AG04449 (cell line): Measurements from ENCODE around the gene CLCNKB.
"Not testable (repeated sequence)": the region's sequence is repeated elsewhere in the genome, so short reads cannot be mapped to it uniquely, and the experiment has no call there.

Source experiments
- CTCF ChIA-PET: fragments of 350-600 bp; formaldehyde crosslinking; extraction: SDS; loops from one replicate; lab custom pipeline; 2021; ENCODE audit warnings: antibody characterized with exemption; lab: Yijun Ruan, JAX
- POLR2A ChIA-PET: fragments of 400-600, 350-600 bp; formaldehyde crosslinking; extraction: SDS; loops from one replicate; lab custom pipeline; 2020; ENCODE audit warnings: antibody characterized with exemption, inconsistent platforms; lab: Yijun Ruan, JAX
- DNase-seq: peaks from one replicate; pipeline ENCODE4 v3.0.0-alpha.2; 2010; ENCODE audit warnings: low read depth, low spot score
- H3K4me3 ChIP-seq: 2 replicates; pipeline ENCODE4 v1.5.1; 2011; ENCODE audit warnings: low read depth, mild to moderate bottlenecking, control low read depth, low read length
- TF ChIP-seq, protein P1 (sequence below): IDR thresholded peaks from one replicate; pipeline ENCODE4 v1.5.1; 2011; ENCODE audit warnings: mild to moderate bottlenecking, moderate library complexity, low read length, control low read depth, inconsistent platforms; ENCODE audit not compliant: insufficient read depth; ENCODE audit errors: missing control alignments

Gene CLCNKB

DNA sequence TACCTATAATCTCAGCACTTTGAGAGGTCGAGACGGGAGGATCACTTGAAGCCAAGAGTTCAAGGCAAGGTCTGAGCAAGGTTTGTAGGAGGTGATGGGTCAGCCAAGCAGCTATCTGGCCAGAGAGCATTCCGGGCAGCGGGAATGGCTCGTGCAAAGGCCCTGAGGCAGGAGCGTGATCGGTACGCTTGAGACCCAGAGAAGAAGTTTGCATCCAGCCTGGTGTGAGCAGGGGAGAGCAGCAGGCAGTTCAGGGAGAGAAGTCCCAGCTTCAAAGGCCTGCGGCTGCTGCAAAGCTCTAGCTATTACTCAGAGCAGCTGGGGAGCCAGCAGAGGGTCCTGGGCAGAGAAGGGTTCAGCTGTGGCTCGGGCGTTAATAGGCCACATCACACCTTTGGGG lies 44.7 kb upstream of the CLCNKB start:
- ChIA-PET CTCF (interaction anchor here (2.1 to 10.4 kb wide), 3 partner anchors 9 to 207 kb away, joined by 5 to 93 read pairs (median 22); partner anchors contain the start of gene SRARP), POLR2A (no interaction called here)
- H3K4me3 ChIP-seq, result no peak overlapping the region
- DNase-seq, result no peak
- TF ChIP-seq, protein P1, sequence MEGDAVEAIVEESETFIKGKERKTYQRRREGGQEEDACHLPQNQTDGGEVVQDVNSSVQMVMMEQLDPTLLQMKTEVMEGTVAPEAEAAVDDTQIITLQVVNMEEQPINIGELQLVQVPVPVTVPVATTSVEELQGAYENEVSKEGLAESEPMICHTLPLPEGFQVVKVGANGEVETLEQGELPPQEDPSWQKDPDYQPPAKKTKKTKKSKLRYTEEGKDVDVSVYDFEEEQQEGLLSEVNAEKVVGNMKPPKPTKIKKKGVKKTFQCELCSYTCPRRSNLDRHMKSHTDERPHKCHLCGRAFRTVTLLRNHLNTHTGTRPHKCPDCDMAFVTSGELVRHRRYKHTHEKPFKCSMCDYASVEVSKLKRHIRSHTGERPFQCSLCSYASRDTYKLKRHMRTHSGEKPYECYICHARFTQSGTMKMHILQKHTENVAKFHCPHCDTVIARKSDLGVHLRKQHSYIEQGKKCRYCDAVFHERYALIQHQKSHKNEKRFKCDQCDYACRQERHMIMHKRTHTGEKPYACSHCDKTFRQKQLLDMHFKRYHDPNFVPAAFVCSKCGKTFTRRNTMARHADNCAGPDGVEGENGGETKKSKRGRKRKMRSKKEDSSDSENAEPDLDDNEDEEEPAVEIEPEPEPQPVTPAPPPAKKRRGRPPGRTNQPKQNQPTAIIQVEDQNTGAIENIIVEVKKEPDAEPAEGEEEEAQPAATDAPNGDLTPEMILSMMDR, result no peak

DNA sequence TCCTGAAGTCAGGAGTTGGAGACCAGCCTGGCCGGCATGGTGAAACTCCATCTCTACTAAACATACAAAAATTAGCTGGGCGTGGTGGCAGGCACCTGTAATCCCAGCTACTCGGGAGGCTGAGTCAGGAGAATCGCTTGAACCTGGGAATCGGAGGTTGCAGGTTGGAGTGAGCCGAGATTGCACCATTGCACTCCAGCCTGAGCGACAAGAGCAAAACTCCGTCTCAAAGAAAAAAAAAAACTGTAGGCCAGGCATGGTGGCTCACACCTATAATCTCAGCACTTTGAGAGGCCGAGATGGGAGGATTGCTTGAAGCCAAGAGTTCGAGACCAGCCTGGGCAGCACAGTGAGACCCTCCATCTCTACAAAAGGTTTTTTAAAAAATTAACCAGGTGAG lies 42.3 kb upstream of the CLCNKB start:
- DNase-seq, POLR2A ChIA-PET, H3K4me3 ChIP-seq: not testable (repeated sequence)
- CTCF ChIA-PET, result interaction anchor here (1.0 to 10.4 kb wide), 6 partner anchors 6 to 209 kb away, joined by 3 to 93 read pairs (median 6); partner anchors contain the start of gene SRARP

DNA sequence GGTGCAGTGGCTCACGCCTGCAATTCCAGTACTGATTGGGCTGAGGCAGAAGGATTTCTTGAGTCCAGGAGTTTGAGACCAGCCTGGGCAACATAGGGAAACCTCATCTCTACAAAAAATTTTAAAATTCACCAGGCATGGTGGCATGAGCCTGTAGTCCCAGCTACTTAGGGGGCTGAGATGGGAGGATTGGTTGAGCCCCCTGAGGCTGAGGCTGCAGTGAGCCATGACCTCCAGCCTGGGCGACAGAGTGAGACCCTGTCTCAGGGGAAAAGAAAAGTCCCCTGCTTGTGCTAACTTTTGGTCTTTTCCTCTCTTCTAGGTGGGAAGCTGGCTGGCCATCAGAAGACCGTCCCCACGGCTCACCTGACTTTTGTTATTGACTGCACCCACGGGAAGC lies 38.0 kb upstream of the CLCNKB start:
- ChIA-PET POLR2A (no interaction called here), CTCF (interaction anchor here (0.9 to 11.1 kb wide), 11 partner anchors 8 to 214 kb away, joined by 3 to 141 read pairs (median 10); partner anchors contain the start of genes CLCNKA, FAM131C and HSPB7)
- DNase-seq, result no peak
- TF ChIP-seq, protein P1, result no peak
- no peak overlapping the region for H3K4me3 ChIP-seq

DNA sequence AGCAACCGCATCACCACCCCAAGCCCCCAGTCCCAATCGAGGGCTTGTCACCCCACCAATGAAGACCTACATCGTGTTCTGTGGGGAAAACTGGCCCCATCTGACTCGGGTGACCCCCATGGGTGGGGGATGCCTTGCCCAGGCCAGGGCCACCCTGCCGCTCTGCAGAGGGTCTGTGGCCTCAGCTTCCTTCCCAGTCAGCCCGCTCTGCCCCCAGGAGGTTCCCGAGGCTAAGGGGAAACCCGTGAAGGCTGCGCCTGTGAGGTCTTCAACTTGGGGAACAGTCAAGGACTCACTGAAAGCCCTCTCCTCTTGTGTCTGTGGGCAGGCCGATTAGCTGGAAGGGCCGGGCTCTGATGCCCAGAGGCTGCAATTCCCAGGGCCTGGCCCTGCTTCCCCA lies 37.6 kb upstream of the CLCNKB start:
- ChIA-PET POLR2A (no interaction called here), CTCF (interaction anchor here (0.8 to 11.1 kb wide), 13 partner anchors 8 to 214 kb away, joined by 3 to 141 read pairs (median 10); partner anchors contain the start of genes CLCNKA, FAM131C and HSPB7)
- TF ChIP-seq, protein P1, result no peak
- H3K4me3 ChIP-seq, result no peak overlapping the region
- no peak for DNase-seq

DNA sequence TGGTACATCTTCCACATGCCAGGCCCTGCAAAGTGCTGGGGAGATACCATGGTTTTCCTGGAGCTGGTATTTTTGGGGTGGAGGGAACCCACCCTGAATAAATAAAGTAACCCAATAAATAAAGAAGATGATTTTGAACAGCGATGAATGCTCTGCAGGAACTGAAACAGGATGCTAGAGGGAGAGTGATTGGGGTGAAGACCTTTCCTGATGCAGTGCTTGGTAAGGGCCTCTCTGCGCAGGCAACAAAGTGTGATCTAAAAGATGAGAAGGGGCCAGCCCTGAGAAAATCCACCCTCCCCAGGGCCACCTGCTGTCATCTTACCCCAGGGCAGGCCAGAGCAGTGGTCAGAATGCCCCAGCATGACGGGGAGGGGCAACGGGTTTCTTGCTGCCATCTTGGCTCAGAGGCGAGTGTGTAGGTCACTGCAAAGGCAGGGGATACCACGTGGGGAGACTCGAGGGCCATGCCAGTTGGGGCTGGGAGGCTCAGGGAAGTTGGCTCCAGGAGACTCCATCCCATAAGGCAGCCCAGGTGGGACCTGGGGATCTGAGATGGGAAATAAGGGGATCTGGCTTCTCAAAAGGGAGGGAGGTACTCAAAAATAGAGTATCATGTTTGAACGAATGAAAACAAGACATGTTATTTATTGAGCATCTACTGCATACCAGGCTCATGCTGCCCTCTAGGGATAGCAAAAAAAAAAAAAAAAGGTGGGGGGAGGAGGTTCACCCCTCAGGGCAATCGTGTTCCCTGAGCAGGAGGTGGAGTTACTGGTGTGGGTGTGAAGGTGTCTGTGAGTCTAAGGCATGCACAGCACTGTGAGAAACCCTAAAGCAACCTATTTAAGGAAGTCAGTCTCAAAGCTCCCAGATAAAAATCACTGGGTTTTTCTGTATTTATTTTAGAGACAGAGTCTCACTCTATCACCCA lies 36.8 kb upstream of the CLCNKB start:
- POLR2A ChIA-PET, result no interaction called here
- CTCF ChIA-PET, result interaction anchor here (0.8 to 11.1 kb wide), 25 partner anchors 9 to 411 kb away, joined by 3 to 141 read pairs (median 6); partner anchors contain the start of genes CLCNKA, FAM131C, HSPB7 and UQCRHL
- no peak overlapping the region for H3K4me3 ChIP-seq
- DNase-seq, result no peak
- TF ChIP-seq, protein P1, result no peak

DNA sequence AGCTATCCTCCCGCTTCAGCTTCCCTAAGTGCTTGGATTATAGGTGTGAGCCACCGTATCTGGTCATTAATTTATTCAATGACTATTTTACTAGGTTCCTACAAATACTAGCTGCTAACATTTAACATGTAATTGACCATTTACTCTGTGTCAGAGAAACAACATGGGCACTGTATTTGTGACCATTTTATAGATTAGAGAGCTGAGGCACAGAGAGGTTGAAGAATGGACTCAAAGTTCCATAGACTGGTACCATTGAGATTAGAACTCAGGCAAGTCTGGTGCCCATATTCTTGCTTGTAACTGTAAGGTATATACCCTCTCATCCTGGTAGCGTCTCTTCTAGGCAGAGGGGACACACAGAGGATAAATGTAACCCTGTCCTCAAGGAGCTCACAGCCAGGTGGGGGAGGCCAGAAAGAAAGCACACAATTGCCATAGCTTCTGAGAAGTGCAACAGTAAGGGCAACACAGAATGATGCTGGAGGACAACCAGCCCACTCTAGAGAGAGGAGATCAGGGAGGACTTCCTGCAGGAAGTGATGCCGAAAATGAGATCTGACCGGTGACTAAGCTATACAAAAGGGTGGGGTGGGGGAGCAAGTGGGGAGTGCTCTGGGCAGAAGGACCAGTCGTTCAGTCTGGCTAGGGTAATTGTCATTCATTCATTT lies 35.8 kb upstream of the CLCNKB start:
- TF ChIP-seq, protein P1, result no peak
- no peak overlapping the region for H3K4me3 ChIP-seq
- ChIA-PET CTCF (interaction anchor here (0.8 to 11.1 kb wide), 30 partner anchors 10 to 412 kb away, joined by 3 to 141 read pairs (median 4); partner anchors contain the start of genes CLCNKA, FAM131C, HSPB7 and UQCRHL), POLR2A (no interaction called here)
- DNase-seq, result no peak
